HG03571 (cell line): ENCODE results near the gene NHS.

Experiments used
- ATAC-seq: cut with Tn5 transposase; IDR thresholded peaks from one replicate; pipeline ENCODE4 v1.9.1; 2021; ENCODE audit not compliant: unreplicated experiment

Gene NHS

GRCh38 chrX:17713288-17713687 lies 338.3 kb downstream of the NHS start:
- no peak for ATAC-seq

- ATAC-seq = no peak
Measured at GRCh38 chrX:17718649-17719165, 343.7 kb downstream of the NHS start.

GRCh38 chrX:17719711-17720110 lies 344.7 kb downstream of the NHS start:
- ATAC-seq = no peak

GRCh38 chrX:17721715-17722114 lies 346.7 kb downstream of the NHS start:
- ATAC-seq = no peak

GRCh38 chrX:17725181-17725580 lies 350.2 kb downstream of the NHS start:
- no peak for ATAC-seq

- ATAC-seq = no peak
Measured at GRCh38 chrX:17732138-17732783, 357.3 kb downstream of the NHS start.

- ATAC-seq = no peak
Measured at GRCh38 chrX:17735406-17735805, 360.4 kb downstream of the NHS start.

- no peak for ATAC-seq
Measured at GRCh38 chrX:17736478-17736855, 361.5 kb downstream of the NHS start.

- ATAC-seq = peak; percentile 73
Measured at GRCh38 chrX:17736856-17737709, 362.1 kb downstream of the NHS start, which contains the start of gene SCML1. Gene SCML1 (plus strand): TSS chrX:17737493. CDS start chrX:17744187, 6,694 bp downstream.

- peak; percentile 2 for ATAC-seq
Measured at GRCh38 chrX:17737710-17737985, 362.6 kb downstream of the NHS start.

- ATAC-seq = no peak
Measured at GRCh38 chrX:17737986-17738713, 363.1 kb downstream of the NHS start.

GRCh38 chrX:17738737-17739535 lies 363.9 kb downstream of the NHS start:
- no peak for ATAC-seq

- no peak for ATAC-seq
Measured at GRCh38 chrX:17740137-17741122, 365.4 kb downstream of the NHS start.

GRCh38 chrX:17741123-17741511 lies 366.1 kb downstream of the NHS start:
- no peak for ATAC-seq

GRCh38 chrX:17743913-17744312 lies 368.9 kb downstream of the NHS start:
- no peak for ATAC-seq

- no peak for ATAC-seq
Measured at GRCh38 chrX:17744896-17745523, 370.0 kb downstream of the NHS start.

GRCh38 chrX:17747692-17748091 lies 372.7 kb downstream of the NHS start:
- no peak for ATAC-seq

GRCh38 chrX:17748684-17749083 lies 373.7 kb downstream of the NHS start:
- no peak for ATAC-seq

- no peak for ATAC-seq
Measured at GRCh38 chrX:17750436-17750835, 375.4 kb downstream of the NHS start.
